DMS79 (cell line): ENCODE measurements around the gene MAF.

ENCODE experiments used
- DNase-seq: peaks from one replicate; lab custom pipeline; 2025; lab: John Stamatoyannopoulos, UW

MAF gene

GRCh38 chr16:79589601-79590102 is 10.9 kb downstream of the MAF start:
- DNase-seq, result no peak

GRCh38 chr16:79587897-79588296 is 12.6 kb downstream of the MAF start:
- peak; percentile 65 for DNase-seq

GRCh38 chr16:79587296-79587695 is 13.2 kb downstream of the MAF start:
- no peak for DNase-seq

GRCh38 chr16:79582789-79583188 is 17.7 kb downstream of the MAF start:
- DNase-seq, result no peak

- no peak for DNase-seq
Observed at GRCh38 chr16:79580453-79581191, 19.9 kb downstream of the MAF start.

GRCh38 chr16:79576602-79577001 is 23.9 kb downstream of the MAF start:
- DNase-seq, result no peak

- peak; percentile 34 for DNase-seq
Observed at GRCh38 chr16:79573884-79574283, 26.7 kb downstream of the MAF start.

GRCh38 chr16:79573071-79573470 is 27.5 kb downstream of the MAF start:
- DNase-seq, result no peak

GRCh38 chr16:79571903-79572535 is 28.5 kb downstream of the MAF start:
- DNase-seq, result no peak

- no peak for DNase-seq
Observed at GRCh38 chr16:79571065-79571902, 29.3 kb downstream of the MAF start.

GRCh38 chr16:79564671-79565107 is 35.8 kb downstream of the MAF start:
- DNase-seq, result no peak

- DNase-seq, result no peak
Observed at GRCh38 chr16:79563921-79564320, 36.6 kb downstream of the MAF start.

GRCh38 chr16:79562166-79562823 is 38.2 kb downstream of the MAF start:
- no peak for DNase-seq

- no peak for DNase-seq
Observed at GRCh38 chr16:79561729-79562128, 38.8 kb downstream of the MAF start.

- DNase-seq, result no peak
Observed at GRCh38 chr16:79560923-79561322, 39.6 kb downstream of the MAF start.

GRCh38 chr16:79560318-79560717 is 40.2 kb downstream of the MAF start:
- DNase-seq, result no peak

GRCh38 chr16:79559532-79559931 is 41.0 kb downstream of the MAF start:
- DNase-seq, result no peak

GRCh38 chr16:79557421-79557820 is 43.1 kb downstream of the MAF start:
- no peak for DNase-seq

GRCh38 chr16:79554912-79555311 is 45.6 kb downstream of the MAF start:
- no peak for DNase-seq

GRCh38 chr16:79550373-79550772 is 50.2 kb downstream of the MAF start:
- no peak for DNase-seq

- no peak for DNase-seq
Observed at GRCh38 chr16:79547085-79547484, 53.5 kb downstream of the MAF start.
